Stimulated activated CD4-positive, alpha-beta T cell treated with anti-CD3 and anti-CD28 coated beads, TNF-alpha, amount 100 ng/mL, for 24 hours (primary cell): ENCODE results near the gene CLDN8.

ENCODE experiments used
- DNase-seq, 3 experiments: peaks; one replicate each; pipeline ENCODE4 v3.0.0-alpha.2; 2020; ENCODE audit warnings: low read depth in 3 of 3

CLDN8 gene

GRCh38 chr21:30216041-30216723, at the start of gene CLDN8:
CLDN8 (minus strand) TSS chr21:30216097; CDS start chr21:30215925, 172 bp downstream.
- DNase-seq, result no peak

- DNase-seq, result no peak
Measured at GRCh38 chr21:30257773-30258172, 41.9 kb upstream of the CLDN8 start.

DNA sequence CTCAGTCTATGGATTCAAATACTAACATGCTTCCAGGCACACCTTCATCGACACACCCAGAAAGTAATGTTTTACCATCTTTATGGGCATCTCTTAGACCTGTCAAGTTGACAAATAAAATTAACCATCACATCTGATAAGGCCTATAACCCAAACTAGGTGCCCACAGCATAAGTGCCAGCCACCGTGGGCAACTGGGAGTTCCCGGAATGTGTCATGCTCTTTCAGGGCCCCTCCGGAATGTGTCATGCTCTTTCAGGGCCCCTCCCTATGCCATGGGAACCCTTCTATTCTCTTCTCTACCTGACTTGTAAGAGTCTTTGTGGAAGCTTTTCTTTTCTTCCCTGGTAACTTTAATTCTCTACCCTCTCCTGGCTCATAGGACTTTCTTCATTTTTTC, 40.2 kb upstream of the CLDN8 start:
- no peak for DNase-seq

- no peak for DNase-seq
Measured at GRCh38 chr21:30255679-30256078, 39.8 kb upstream of the CLDN8 start.

GRCh38 chr21:30251781-30252180, 35.9 kb upstream of the CLDN8 start:
- no peak for DNase-seq

DNA sequence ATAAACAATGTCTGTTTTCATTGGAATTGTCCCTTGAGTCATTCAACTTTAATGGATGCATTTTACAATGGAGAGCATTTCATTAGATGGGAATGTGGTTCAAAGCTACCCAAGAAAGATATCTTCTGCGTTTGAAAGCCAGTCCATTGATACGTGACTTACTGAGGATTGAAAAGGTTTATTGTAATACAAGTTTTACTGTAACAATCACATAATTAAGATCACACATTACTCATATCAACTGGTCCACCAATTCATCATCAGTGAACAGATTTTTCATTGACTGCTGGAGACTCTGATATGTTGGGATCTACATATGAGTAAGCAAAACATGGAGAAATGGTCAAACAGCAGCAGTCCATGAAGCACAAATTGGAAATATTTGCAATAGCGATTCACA, 34.0 kb upstream of the CLDN8 start:
- DNase-seq, result no peak

DNA sequence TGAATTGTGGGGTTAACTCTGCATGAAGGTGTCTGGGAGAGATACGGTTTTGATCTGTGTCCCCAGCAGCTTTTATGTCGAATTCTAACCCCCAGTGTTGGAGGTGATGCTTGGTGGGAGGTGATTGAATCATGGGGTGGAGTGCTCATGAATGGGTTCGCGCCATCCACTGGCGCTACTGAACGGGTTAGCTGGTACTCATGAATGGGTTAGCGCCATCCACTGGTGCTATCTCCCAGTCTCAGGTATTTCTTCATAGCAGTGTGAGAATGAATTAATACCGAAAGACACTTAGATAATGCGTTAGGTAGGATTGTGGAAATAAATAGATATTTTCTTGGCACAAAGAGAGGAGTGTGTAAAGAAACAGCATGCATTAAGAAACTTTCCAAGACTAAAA, 32.9 kb upstream of the CLDN8 start:
- DNase-seq, result no peak

GRCh38 chr21:30245061-30245460, 29.2 kb upstream of the CLDN8 start:
- no peak for DNase-seq

GRCh38 chr21:30243691-30244090, 27.8 kb upstream of the CLDN8 start:
- DNase-seq, result no peak

DNA sequence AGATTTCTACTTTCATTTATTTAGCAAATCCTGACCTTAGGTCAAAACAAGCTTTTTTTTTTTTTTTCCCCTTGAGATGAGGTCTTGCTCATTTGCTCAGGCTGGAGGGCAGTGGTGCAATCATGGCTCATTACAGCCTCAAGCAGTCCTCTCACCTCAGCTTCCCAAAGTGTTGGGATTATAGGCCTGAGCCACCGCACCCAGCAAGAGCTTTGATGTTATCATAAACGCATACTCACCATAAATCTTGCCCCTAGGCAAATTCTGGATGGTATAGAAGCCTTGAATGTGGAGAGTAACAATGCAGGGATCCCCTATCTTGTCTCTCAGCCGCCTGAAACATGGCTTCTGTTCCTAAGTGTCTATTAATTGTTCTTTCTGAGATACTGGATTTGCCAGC, 24.8 kb upstream of the CLDN8 start:
- no peak for DNase-seq

- no peak for DNase-seq
Measured at GRCh38 chr21:30238168-30238567, 22.3 kb upstream of the CLDN8 start.

DNA sequence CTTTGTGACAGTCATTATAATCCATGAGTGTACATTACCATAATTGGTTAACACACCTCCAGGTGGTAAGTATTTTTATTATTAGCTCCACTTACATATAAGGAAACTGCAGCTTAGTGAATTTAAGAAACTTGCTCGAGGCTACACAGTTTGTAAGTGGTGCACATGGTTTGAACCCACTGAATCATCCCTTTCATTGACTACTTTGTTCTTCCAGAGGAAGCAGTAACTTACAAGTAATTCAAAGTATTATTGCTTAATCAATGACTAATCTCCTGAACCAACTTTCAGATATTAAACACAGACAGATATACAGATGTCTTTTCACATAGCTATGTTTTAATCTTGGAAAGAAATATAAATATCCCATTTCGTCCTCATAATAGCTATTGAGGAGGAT, 18.7 kb upstream of the CLDN8 start:
- DNase-seq, result no peak

- no peak for DNase-seq
Measured at GRCh38 chr21:30234050-30234449, 18.2 kb upstream of the CLDN8 start.

DNA sequence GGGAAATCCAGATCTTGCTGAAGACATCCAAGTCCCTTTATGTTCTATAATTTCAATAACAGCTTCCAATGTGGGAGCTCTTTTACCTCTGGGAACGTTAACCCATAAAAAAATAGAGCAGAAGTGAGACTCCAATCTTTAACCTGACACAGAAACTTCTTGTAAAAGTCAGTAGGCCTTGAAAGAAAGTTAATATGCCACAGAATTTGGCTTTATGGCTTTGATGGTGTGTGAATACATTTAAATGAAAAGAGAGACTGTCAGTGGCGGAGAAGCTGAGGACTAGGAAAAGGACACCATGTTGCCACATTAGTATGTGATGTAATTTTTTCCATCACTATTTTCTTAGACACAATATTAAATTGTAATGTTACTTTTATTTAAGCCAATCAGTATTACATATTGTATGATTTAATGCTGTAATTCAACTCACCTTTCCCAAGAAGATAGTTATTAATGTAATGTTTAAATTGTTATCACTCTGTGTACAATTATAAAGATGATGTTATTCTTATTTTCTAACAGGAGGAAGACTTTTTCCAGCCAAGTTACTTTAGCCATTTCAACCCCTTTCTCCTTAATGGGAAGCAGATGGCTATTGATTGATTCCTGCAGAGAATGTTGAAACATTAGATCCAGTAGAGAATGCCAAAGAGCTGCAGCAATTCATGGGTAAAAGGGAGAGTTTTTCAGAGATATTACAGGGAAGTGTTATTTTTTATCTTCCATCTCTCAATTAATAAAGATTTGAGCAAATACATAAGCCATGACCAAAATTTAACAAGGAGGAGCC, 17.5 kb upstream of the CLDN8 start:
- DNase-seq, result no peak

DNA sequence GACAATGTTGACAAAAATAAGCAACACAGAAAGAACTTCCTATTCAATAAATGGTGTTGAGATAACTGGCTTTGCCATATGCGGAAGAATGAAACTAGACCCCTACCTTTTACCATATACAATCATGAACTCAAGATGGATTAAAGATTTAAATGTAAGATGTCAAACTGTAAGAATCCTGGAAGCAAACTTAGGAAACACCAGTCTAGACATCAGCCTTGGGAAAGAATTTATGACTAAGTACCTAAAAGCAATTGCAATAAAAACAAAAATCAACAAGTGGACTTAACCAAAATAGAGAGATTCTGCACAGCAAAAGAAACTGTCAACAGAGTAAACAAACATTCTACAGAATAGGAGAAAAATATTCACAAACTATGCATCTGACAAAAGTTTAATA, 16.1 kb upstream of the CLDN8 start:
- no peak for DNase-seq

DNA sequence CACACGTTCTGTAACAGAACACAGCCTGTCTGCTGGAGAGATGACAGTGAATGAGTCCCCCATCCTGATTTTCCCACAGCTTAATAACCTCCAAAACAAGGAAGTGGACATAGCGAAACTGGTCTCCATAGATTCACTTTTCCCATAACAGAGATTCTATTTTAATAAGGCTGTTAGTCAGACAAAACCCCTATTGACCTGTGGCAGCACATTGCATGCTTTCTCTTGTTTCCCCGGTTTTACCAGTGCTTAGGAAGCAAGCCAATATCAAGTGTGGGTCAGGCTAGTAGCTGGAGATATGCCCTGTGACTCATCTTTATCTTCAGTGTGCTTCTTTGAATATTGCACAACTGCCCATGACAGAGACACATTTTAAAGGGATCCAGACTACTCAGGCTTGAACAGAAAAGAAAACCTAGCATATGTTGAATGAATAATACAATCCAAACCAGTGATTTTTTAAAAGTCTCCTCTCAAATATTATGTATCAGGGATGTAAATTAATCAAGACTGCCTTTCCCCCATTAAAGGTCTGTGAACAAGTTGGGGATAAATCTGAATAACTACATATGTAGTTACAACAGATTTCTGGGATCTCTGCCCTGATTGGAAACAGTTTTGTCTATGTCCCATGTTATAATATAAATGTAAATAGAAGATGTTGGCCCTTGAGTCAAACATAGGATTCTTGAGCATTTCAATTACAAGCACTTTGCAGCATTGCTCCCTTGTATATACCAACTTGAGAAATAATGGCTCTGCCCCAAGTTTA, 11.9 kb upstream of the CLDN8 start:
- DNase-seq, result no peak

- DNase-seq, result no peak
Measured at GRCh38 chr21:30227128-30227527, 11.2 kb upstream of the CLDN8 start.

DNA sequence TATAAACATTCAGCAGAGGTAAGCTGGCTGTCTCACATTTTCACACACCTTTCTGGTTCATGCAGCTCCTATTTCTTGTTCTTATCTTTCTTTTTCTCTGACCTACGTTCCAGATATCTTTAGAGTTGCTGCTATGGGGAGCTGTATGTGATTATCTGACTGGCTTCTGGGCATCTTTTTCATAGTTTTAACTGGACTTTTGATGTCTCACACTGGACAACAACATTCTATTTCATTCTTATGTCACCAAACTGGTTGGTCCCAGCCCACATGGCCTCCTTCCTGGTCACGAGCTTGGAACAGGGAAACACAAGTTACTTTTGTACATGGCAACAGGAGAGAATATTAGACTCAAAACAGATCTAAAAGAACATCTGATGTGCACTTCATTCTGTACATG, 7.7 kb upstream of the CLDN8 start:
- DNase-seq, result no peak

DNA sequence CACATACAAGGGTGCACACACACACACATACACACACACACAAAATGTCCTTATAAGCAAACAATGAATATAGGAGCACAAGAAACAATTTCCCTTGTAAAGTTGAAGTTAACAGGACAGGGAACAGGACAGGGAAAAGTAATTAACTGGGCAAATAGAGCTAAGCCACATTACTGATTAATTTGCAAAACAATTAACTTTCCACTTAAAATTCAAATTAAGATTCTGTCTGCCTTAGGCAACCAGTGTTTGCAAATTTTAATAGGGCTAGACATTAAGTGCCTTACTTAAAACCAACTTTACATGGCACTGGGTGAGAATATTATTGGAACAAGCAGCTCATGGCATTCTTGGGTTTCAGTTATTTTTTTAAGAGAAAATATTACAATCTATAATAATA, 6.8 kb upstream of the CLDN8 start:
- DNase-seq, result no peak

GRCh38 chr21:30211071-30211470, 4.8 kb downstream of the CLDN8 start:
- no peak for DNase-seq

DNA sequence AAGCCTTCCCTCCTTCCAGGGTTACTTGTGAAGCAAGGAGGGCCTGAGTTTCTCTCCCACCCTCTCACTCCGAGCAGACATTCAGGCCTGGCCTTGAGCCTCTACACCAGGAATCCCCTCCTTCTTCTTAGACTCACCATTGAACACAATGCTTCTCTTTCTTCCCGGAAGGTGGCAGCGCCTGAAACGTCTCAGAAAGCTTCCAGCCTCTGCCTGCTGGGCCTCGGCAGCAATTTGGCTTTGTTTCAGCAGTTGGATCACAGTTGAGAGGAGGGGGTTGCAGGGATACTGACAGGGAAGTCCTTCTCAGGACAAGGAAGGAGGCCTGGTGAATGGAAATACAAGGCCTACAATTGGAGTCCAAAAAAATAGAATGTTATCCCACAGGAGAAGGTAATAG, 6.3 kb downstream of the CLDN8 start:
- DNase-seq, result no peak

GRCh38 chr21:30207252-30207579, 8.7 kb downstream of the CLDN8 start:
- no peak for DNase-seq
